Measurements from ENCODE around the gene CEACAM8.
"Not testable (repeated sequence)": the region's sequence is repeated elsewhere in the genome, so short reads cannot be mapped to it uniquely, and the experiment has no call there.

GRCh38 chr19:42550521-42550920 is 44.2 kb downstream of the CEACAM8 start:
- TF ChIP-seq TARDBP (IDR thresholded peaks at IDR 0.05); FOXK2 (IDR thresholded peaks at IDR 0.05); SP1 (IDR thresholded peaks at IDR 0.05); ZNF384 (IDR thresholded peaks at IDR 0.05); NFRKB (IDR thresholded peaks at IDR 0.05); SUZ12 (IDR thresholded peaks at IDR 0.05); BHLHE40 (IDR thresholded peaks at IDR 0.05; ENCODE audit: borderline replicate concordance): not testable (repeated sequence)

Measured in HEK293T (cell line).